ENCODE data around the gene GALNT10. TPM values are rescaled to one million over a fixed set of nuclear protein-coding genes. Genes with fewer than 3 reads are reported as not detected.

The GALNT10 gene
- total and polyA plus RNA-seq, 9 of the 15 experiments (the other 6 are each of a cell fraction or from before 2014, with no cell fraction given): 4.6 to 37.1 (median 13.3) TPM

DNA sequence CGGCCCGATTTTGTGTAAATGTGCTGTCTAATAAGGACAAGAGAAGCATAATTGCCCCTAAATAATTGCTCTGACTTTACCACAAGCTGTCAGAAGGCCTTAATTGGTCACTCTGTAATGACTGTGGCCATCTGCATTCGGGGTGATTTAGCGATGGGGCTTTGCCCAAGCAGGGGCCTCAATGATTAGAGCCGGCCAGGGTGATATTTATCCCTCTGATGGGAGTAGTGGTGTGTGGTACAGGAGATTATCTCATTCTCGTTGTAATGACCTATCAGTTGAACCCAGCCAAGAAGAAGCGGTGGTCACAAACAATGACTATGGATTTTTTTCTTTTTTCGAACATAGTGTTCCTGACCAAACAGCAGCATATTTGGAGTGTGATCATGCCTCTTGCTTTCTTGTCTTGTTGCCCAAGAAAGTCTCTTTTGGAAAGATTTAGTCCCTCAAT lies 183.2 kb downstream of the GALNT10 start (continued):
- TF ChIP-seq ZFP30 (CRISPR knock-in tag; IDR thresholded peaks at IDR 0.05; ENCODE audit: borderline replicate concordance): no peak
- no peak for TF ChIP-seq PHF21A (IDR thresholded peaks at IDR 0.05; ENCODE audit: borderline replicate concordance, low read depth)
- TF ChIP-seq CCNT2 (IDR thresholded peaks at IDR 0.05; ENCODE audit: borderline replicate concordance, extremely low read depth, insufficient read length, low read depth, low read length): peak; percentile 87
- TF ChIP-seq, protein P1, sequence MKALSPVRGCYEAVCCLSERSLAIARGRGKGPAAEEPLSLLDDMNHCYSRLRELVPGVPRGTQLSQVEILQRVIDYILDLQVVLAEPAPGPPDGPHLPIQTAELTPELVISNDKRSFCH (CRISPR knock-in tag; IDR thresholded peaks at IDR 0.05): no peak
- TF ChIP-seq, protein P1 (tag; IDR thresholded peaks at IDR 0.05): peak; percentile 67; the same call in 1 of the 2 replicates
- TF ChIP-seq PHF20 (IDR thresholded peaks at IDR 0.05; ENCODE audit: partially characterized antibody): no peak
- TF ChIP-seq CREM (IDR thresholded peaks at IDR 0.05; ENCODE audit: low read depth): peak; percentile 56
- no peak for TF ChIP-seq ZNF133 (CRISPR knock-in tag; IDR thresholded peaks at IDR 0.05)
- TF ChIP-seq, protein P2, sequence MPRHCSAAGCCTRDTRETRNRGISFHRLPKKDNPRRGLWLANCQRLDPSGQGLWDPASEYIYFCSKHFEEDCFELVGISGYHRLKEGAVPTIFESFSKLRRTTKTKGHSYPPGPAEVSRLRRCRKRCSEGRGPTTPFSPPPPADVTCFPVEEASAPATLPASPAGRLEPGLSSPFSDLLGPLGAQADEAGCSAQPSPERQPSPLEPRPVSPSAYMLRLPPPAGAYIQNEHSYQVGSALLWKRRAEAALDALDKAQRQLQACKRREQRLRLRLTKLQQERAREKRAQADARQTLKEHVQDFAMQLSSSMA (CRISPR knock-in tag; IDR thresholded peaks at IDR 0.05): no peak
- TF ChIP-seq TAF7 (tag; IDR thresholded peaks at IDR 0.05): no peak
- no peak for TF ChIP-seq ZNF121 (CRISPR knock-in tag; conservative IDR thresholded peaks at IDR 0.05)
- no peak for TF ChIP-seq SAFB (IDR thresholded peaks at IDR 0.05; ENCODE audit: borderline replicate concordance, low read depth, low read length)
- TF ChIP-seq ZNF263 (CRISPR knock-in tag; IDR thresholded peaks at IDR 0.05; ENCODE audit: borderline replicate concordance): no peak
- TF ChIP-seq POLR2A (conservative IDR thresholded peaks at IDR 0.05): no peak
- no peak for TF ChIP-seq OTX1 (CRISPR knock-in tag; IDR thresholded peaks at IDR 0.05)
- TF ChIP-seq ZNF232 (CRISPR knock-in tag; IDR thresholded peaks at IDR 0.05): no peak
- TF ChIP-seq POLR2H (tag; IDR thresholded peaks at IDR 0.05; ENCODE audit: low read depth): no peak
- no peak for TF ChIP-seq SRSF9 (IDR thresholded peaks at IDR 0.05; ENCODE audit: borderline replicate concordance, low read depth, low read length)
- TF ChIP-seq TOE1 (IDR thresholded peaks at IDR 0.05; ENCODE audit: borderline replicate concordance): 0 out of 2 replicates have a peak, but pooled peaks have one; percentile 21
- TF ChIP-seq TOE1 (CRISPR knock-in tag; IDR thresholded peaks at IDR 0.05; ENCODE audit: borderline replicate concordance, low read depth): no peak
- TF ChIP-seq ADNP (tag; IDR thresholded peaks at IDR 0.05): no peak
- TF ChIP-seq CC2D1A (IDR thresholded peaks at IDR 0.05): peak; percentile 89; the same call in 1 of the 2 replicates
- TF ChIP-seq SIRT6 (IDR thresholded peaks at IDR 0.05; ENCODE audit: low read depth, low read length): no peak
- TF ChIP-seq, protein P3, sequence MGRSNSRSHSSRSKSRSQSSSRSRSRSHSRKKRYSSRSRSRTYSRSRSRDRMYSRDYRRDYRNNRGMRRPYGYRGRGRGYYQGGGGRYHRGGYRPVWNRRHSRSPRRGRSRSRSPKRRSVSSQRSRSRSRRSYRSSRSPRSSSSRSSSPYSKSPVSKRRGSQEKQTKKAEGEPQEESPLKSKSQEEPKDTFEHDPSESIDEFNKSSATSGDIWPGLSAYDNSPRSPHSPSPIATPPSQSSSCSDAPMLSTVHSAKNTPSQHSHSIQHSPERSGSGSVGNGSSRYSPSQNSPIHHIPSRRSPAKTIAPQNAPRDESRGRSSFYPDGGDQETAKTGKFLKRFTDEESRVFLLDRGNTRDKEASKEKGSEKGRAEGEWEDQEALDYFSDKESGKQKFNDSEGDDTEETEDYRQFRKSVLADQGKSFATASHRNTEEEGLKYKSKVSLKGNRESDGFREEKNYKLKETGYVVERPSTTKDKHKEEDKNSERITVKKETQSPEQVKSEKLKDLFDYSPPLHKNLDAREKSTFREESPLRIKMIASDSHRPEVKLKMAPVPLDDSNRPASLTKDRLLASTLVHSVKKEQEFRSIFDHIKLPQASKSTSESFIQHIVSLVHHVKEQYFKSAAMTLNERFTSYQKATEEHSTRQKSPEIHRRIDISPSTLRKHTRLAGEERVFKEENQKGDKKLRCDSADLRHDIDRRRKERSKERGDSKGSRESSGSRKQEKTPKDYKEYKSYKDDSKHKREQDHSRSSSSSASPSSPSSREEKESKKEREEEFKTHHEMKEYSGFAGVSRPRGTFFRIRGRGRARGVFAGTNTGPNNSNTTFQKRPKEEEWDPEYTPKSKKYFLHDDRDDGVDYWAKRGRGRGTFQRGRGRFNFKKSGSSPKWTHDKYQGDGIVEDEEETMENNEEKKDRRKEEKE (IDR thresholded peaks at IDR 0.05; ENCODE audit: borderline replicate concordance in 1 of 2, control insufficient read depth in 1 of 2, low read depth in 2 of 2, low read length in 1 of 2): no peak
- TF ChIP-seq NR2F6 (CRISPR knock-in tag; IDR thresholded peaks at IDR 0.05): no peak
- TF ChIP-seq U2AF2 (optimal IDR thresholded peaks at IDR 0.05; ENCODE audit: low read depth, low read length): no peak
- peak; percentile 60; the same call in 1 of the 2 replicates for TF ChIP-seq CREB1 (IDR thresholded peaks at IDR 0.05)
- TF ChIP-seq CREB1 (CRISPR knock-in tag; IDR thresholded peaks at IDR 0.05): no peak
- TF ChIP-seq ZNF551 (CRISPR knock-in tag; IDR thresholded peaks at IDR 0.05): no peak

All from K562 (cell line).